Measurements from ENCODE around the gene LARGE2.

LARGE2 gene

DNA sequence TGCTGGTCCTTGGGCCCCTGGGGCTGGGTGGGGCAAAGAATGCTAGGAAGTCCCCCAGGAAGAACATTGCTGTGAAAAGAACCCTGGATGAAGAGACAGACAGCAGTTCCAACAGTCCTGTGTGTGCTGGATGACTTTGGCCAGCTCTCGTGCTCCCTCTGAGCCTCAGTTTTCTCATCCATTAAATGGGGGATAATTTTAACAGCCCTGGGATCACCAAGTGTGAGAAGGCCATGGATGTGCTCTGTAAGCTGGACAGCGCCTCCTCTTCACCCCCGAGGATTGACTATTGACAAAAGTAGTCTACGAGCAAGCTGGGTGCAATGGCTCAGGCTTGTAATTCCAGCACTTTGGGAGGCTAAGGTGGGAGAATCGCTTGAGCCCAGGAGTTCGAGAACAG lies 2.5 kb downstream of the LARGE2 start:
- DNase-seq (ENCODE audit: low spot score): no peak
- POLR2A ChIA-PET (ENCODE audit: low non-redundant PET): no interaction called here
- TF ChIP-seq, protein P1, sequence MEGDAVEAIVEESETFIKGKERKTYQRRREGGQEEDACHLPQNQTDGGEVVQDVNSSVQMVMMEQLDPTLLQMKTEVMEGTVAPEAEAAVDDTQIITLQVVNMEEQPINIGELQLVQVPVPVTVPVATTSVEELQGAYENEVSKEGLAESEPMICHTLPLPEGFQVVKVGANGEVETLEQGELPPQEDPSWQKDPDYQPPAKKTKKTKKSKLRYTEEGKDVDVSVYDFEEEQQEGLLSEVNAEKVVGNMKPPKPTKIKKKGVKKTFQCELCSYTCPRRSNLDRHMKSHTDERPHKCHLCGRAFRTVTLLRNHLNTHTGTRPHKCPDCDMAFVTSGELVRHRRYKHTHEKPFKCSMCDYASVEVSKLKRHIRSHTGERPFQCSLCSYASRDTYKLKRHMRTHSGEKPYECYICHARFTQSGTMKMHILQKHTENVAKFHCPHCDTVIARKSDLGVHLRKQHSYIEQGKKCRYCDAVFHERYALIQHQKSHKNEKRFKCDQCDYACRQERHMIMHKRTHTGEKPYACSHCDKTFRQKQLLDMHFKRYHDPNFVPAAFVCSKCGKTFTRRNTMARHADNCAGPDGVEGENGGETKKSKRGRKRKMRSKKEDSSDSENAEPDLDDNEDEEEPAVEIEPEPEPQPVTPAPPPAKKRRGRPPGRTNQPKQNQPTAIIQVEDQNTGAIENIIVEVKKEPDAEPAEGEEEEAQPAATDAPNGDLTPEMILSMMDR (conservative IDR thresholded peaks at IDR 0.05; ENCODE audit: low read depth): no peak
- H3K27ac ChIP-seq: peak overlapping the region; percentile 100
- CTCF ChIA-PET: no interaction called here

DNA sequence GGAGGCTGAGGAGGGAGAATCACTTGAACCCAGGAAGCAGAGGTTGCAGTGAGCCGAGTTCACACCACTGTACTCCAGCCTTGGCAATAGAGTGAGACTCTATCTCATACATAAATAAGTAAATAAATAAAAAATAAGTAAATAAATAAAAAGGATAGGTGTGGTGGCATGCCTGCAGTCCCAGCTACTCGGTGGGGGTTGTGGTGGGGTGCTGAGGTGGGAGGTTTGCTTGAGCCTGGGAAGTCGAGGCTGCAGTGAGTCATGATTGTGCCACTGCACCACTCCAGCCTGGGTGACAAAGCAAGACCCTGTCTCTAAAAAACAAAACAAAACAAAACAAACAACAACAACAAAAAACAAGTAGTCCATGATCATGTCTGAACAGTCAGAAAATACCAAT lies 3.1 kb downstream of the LARGE2 start:
- TF ChIP-seq, protein P1 (conservative IDR thresholded peaks at IDR 0.05; ENCODE audit: low read depth): no peak
- ChIA-PET POLR2A (ENCODE audit: low non-redundant PET) (no interaction called here), CTCF (no interaction called here)
- H3K27ac ChIP-seq: peak overlapping the region; percentile 100
- DNase-seq (ENCODE audit: low spot score): no peak

DNA sequence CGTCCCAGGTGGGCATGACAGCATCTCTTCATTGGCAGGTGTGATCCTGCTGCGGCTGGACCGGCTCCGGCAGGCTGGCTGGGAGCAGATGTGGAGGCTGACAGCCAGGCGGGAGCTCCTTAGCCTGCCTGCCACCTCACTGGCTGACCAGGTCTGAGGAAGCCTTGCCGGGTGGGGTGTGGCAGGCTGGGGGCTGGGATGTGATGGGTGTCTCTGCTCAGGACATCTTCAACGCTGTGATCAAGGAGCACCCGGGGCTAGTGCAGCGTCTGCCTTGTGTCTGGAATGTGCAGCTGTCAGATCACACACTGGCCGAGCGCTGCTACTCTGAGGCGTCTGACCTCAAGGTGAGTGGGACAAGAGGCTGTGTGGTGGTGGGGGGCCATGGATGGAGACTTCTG lies 3.5 kb downstream of the LARGE2 start:
- TF ChIP-seq, protein P1 (conservative IDR thresholded peaks at IDR 0.05; ENCODE audit: low read depth): no peak
- H3K27ac ChIP-seq: peak overlapping the region; percentile 100
- ChIA-PET POLR2A (ENCODE audit: low non-redundant PET) (no interaction called here), CTCF (interaction anchor here (0.6 kb wide), 1 partner anchor 69 kb away, joined by 4 read pairs; no protein-coding TSS in a partner anchor)
- no peak for DNase-seq (ENCODE audit: low spot score)

DNA sequence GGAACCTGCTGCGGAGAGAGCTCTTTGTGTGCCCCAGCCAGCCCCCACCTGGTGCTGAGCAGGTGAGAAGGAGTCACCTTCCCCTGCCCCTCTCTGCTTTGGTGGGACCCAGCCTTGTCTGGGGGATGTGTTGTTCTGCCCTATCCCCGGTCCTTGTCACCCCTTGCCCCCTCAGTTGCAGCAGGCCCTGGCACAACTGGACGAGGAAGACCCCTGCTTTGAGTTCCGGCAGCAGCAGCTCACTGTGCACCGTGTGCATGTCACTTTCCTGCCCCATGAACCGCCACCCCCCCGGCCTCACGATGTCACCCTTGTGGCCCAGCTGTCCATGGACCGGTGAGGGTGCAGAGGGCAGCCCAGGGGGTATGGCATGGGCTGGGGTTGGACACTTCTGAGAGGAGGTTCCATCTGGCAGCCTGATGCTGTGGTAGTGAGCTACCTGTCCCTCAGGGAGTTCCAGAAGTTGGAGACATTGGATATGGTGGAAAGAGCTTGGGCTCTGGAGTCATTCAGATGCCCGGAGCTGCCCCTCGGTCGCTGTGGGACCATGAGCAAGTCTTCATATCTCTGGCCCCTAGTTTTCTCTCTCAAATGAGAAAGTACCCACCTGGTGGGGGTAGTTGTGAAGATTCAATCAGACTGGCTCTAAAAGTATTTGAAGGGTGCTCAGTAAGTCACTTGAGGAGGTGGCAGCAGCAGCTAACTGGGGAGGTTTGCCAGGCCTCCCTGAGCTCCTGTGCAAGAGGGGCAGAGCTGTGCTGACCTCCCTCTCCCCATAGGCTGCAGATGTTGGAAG lies 4.3 kb downstream of the LARGE2 start:
- ChIA-PET POLR2A (ENCODE audit: low non-redundant PET) (no interaction called here), CTCF (interaction anchor here (0.6 kb wide), 1 partner anchor 69 kb away, joined by 4 read pairs; no protein-coding TSS in a partner anchor)
- TF ChIP-seq, protein P1 (conservative IDR thresholded peaks at IDR 0.05; ENCODE audit: low read depth): no peak
- no peak for DNase-seq (ENCODE audit: low spot score)
- peak overlapping the region; percentile 100 for H3K27ac ChIP-seq

DNA sequence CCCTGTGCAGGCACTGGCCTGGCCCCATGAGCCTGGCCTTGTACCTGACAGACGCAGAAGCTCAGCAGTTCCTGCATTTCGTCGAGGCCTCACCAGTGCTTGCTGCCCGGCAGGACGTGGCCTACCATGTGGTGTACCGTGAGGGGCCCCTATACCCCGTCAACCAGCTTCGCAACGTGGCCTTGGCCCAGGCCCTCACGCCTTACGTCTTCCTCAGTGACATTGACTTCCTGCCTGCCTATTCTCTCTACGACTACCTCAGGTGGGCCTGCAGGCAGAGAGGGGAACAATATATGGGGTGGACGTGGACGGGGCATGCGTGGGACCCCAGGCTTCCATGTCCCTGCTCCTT lies 4.9 kb downstream of the LARGE2 start:
- TF ChIP-seq, protein P1 (conservative IDR thresholded peaks at IDR 0.05; ENCODE audit: low read depth): no peak
- ChIA-PET CTCF (no interaction called here), POLR2A (ENCODE audit: low non-redundant PET) (no interaction called here)
- H3K27ac ChIP-seq: peak overlapping the region; percentile 100
- no peak for DNase-seq (ENCODE audit: low spot score)

DNA sequence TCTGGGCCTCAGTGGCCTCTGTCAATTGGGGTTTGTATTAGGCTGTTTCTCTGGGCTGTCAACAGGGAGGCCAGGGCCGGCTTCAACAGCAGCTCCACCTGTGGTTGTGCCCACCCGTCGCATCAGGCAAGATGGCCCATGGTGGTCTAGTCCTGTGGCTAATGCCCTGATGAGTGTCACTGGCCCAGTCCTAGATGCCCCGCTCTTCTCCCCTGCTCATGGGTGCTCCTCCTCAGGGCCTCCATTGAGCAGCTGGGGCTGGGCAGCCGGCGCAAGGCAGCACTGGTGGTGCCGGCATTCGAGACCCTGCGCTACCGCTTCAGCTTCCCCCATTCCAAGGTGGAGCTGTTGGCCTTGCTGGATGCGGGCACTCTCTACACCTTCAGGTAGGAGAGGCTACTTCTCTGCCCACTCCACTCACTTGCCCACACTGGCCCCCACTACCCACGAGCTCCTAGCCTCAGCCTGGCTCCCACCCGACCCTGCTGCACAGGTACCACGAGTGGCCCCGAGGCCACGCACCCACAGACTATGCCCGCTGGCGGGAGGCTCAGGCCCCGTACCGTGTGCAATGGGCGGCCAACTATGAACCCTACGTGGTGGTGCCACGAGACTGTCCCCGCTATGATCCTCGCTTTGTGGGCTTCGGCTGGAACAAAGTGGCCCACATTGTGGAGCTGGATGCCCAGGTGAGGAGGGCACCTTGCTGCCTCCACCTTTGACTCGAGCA lies 5.4 kb downstream of the LARGE2 start:
- ChIA-PET POLR2A (ENCODE audit: low non-redundant PET) (no interaction called here), CTCF (interaction anchor here (1.0 kb wide), 1 partner anchor 37 kb away, joined by 4 read pairs; no protein-coding TSS in a partner anchor)
- H3K27ac ChIP-seq: peak overlapping the region; percentile 100
- TF ChIP-seq, protein P1 (conservative IDR thresholded peaks at IDR 0.05; ENCODE audit: low read depth): no peak
- DNase-seq (ENCODE audit: low spot score): no peak

Measured in RWPE1 (cell line).